ENCODE results near the gene DPP3. TPM values are rescaled to one million over a fixed set of nuclear protein-coding genes. Genes with fewer than 3 reads are reported as not detected.

The DPP3 gene
- total and polyA plus RNA-seq, 2 of the 4 experiments (the other 2 are of a cell fraction), result 51.8 to 66.3 TPM

DNA sequence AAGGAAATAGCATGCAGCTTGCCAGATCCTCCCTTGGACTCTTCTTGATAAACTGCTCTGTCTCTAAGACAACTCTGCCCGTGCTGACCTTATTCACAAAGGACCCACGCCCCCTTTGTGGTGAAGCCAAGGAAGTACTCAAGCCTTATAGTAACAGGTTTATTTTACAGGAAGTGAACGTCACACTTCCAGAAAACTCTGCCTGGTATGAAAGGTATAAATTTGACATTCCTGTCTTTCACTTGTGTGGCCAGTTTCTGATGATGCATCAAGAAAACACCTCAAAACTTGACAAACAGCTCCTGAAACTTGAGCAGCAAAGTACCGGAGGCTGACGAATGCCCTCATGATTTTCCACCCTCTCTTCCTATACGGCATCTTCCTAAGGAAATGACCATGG, 26.0 kb upstream of the DPP3 start:
- Histone ChIP-seq H3K4me2 (ENCODE audit: low read depth, low read length) (no peak overlapping the region), H3K27ac (ENCODE audit: insufficient read depth, low read length) (no peak overlapping the region), H3K18ac (ENCODE audit: low read depth, low read length) (no peak overlapping the region), H3K9me1 (ENCODE audit: insufficient read depth, low read length) (no peaks in the 10 kb centered on the region), H2AFZ (replicated peaks; ENCODE audit: low read length, poor library complexity) (no peak overlapping the region), H3K56ac (ENCODE audit: extremely low read depth, insufficient read depth, low read length) (no peak overlapping the region), H3K14ac (replicated peaks; ENCODE audit: low read depth, low read length) (no peak overlapping the region), H3K4ac (ENCODE audit: low read depth, low read length) (no peak overlapping the region), H2AK5ac (ENCODE audit: low read depth, low read length) (no peak overlapping the region), H2BK5ac (ENCODE audit: low read depth, low read length, poor library complexity, severe bottlenecking) (no peak overlapping the region), H2BK15ac (ENCODE audit: low read depth, low read length) (no peak overlapping the region), H3K4me1 (ENCODE audit: control insufficient read depth, insufficient read depth, low read length) (0 out of 2 replicates have a peak, but pooled peaks cover 3% of the 10 kb centered on the region), H3K4me3 (ENCODE audit: insufficient read depth, low read depth, low read length) (no peak overlapping the region), H3K36me3 (ENCODE audit: control insufficient read depth, insufficient read depth, low read length) (no peaks in the 10 kb centered on the region), H3K27me3 (ENCODE audit: control insufficient read depth, insufficient read depth, low read length) (peaks cover 44% of the 10 kb centered on the region), H3K9ac (ENCODE audit: low read depth, low read length) (no peak overlapping the region), H2BK20ac (ENCODE audit: low read depth, low read length) (no peak overlapping the region), H3K9me3 (ENCODE audit: control insufficient read depth, insufficient read depth, low read length) (no peaks in the 10 kb centered on the region), H4K5ac (ENCODE audit: low read depth, low read length) (no peak overlapping the region), H4K8ac (ENCODE audit: low read depth in 2 of 2, low read length in 2 of 2) (no peak overlapping the region), H3K23ac (ENCODE audit: low read depth, low read length) (no peak overlapping the region), H4K91ac (ENCODE audit: insufficient read depth, low read depth, low read length) (no peak overlapping the region), H2AK9ac (replicated peaks; ENCODE audit: low read depth, low read length, poor library complexity) (no peak overlapping the region), H4K20me1 (ENCODE audit: insufficient read depth, low read length) (no peaks in the 10 kb centered on the region), H3K79me1 (ENCODE audit: low read depth in 1 of 2, low read length in 2 of 2) (no peaks in the 10 kb centered on the region), H2BK120ac (ENCODE audit: low read depth, low read length) (no peak overlapping the region)
- ChIA-PET POLR2A (ENCODE audit: unreplicated experiment) (no interaction called here), CTCF (interaction anchor here (1.0 kb wide), 1 partner anchor 16 kb away, joined by 4 read pairs; the partner anchor contains the start of gene MRPL11)
- no TSS peak for BruUV-seq (replicated peaks)
- in situ Hi-C loops (cut with MboI; ENCODE audit: low sequenced_read_pairs), result no loop called here
- DNase-seq (no peak), ATAC-seq (ENCODE audit: low read depth) (no peak)
- WGBS, 2 experiments (ENCODE audit: extremely low coverage in 2 of 2, insufficient read length in 1 of 2), result no CpG with 5 or more reads among the region's 6 CpGs
- intact Hi-C loops (cut with micrococcal nuclease), result no loop called here
- dilution Hi-C loops (cut with HindIII; ENCODE audit: low sequenced_read_pairs, unreplicated experiment), result no loop called here
- TF ChIP-seq MXI1 (IDR thresholded peaks at IDR 0.05; ENCODE audit: borderline replicate concordance, low read depth, low read length) (no peak), BHLHE40 (IDR thresholded peaks at IDR 0.05; ENCODE audit: low read depth, low read length) (no peak), CEBPB (IDR thresholded peaks at IDR 0.05; ENCODE audit: low read depth, low read length) (no peak), SMC3 (IDR thresholded peaks at IDR 0.05; ENCODE audit: low read depth, low read length) (no peak), RAD21 (IDR thresholded peaks at IDR 0.05; ENCODE audit: low read length) (no peak), NFE2L2 (IDR thresholded peaks at IDR 0.05; ENCODE audit: low read depth, low read length) (no peak), RFX5 (IDR thresholded peaks at IDR 0.05; ENCODE audit: low read depth, low read length) (no peak), RCOR1 (IDR thresholded peaks at IDR 0.05; ENCODE audit: insufficient replicate concordance, low read length) (no peak), CHD1 (IDR thresholded peaks at IDR 0.05; ENCODE audit: low read depth, low read length) (no peak), MAZ (IDR thresholded peaks at IDR 0.05; ENCODE audit: borderline replicate concordance, low read depth, low read length) (no peak)
- TF ChIP-seq, protein P1, sequence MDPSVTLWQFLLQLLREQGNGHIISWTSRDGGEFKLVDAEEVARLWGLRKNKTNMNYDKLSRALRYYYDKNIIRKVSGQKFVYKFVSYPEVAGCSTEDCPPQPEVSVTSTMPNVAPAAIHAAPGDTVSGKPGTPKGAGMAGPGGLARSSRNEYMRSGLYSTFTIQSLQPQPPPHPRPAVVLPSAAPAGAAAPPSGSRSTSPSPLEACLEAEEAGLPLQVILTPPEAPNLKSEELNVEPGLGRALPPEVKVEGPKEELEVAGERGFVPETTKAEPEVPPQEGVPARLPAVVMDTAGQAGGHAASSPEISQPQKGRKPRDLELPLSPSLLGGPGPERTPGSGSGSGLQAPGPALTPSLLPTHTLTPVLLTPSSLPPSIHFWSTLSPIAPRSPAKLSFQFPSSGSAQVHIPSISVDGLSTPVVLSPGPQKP (IDR thresholded peaks at IDR 0.05; ENCODE audit: borderline replicate concordance, low read depth, low read length), result no peak
- TF ChIP-seq, protein P2, sequence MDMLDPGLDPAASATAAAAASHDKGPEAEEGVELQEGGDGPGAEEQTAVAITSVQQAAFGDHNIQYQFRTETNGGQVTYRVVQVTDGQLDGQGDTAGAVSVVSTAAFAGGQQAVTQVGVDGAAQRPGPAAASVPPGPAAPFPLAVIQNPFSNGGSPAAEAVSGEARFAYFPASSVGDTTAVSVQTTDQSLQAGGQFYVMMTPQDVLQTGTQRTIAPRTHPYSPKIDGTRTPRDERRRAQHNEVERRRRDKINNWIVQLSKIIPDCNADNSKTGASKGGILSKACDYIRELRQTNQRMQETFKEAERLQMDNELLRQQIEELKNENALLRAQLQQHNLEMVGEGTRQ (IDR thresholded peaks at IDR 0.05; ENCODE audit: low read depth, low read length), result no peak
- TF ChIP-seq, protein P3, sequence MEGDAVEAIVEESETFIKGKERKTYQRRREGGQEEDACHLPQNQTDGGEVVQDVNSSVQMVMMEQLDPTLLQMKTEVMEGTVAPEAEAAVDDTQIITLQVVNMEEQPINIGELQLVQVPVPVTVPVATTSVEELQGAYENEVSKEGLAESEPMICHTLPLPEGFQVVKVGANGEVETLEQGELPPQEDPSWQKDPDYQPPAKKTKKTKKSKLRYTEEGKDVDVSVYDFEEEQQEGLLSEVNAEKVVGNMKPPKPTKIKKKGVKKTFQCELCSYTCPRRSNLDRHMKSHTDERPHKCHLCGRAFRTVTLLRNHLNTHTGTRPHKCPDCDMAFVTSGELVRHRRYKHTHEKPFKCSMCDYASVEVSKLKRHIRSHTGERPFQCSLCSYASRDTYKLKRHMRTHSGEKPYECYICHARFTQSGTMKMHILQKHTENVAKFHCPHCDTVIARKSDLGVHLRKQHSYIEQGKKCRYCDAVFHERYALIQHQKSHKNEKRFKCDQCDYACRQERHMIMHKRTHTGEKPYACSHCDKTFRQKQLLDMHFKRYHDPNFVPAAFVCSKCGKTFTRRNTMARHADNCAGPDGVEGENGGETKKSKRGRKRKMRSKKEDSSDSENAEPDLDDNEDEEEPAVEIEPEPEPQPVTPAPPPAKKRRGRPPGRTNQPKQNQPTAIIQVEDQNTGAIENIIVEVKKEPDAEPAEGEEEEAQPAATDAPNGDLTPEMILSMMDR (conservative IDR thresholded peaks at IDR 0.05; ENCODE audit: low read depth, low read length), result no peak

Measured in IMR-90 (cell line).